HG03432 (cell line): ENCODE measurements around the gene GNG3.
A peak's percentile ranks its signal among the peaks of the same experiment; 100 is the strongest.

ENCODE experiments used
- ATAC-seq: cut with Tn5 transposase; IDR thresholded peaks from one replicate; pipeline ENCODE4 v1.9.1; 2021; ENCODE audit warnings: mild to moderate bottlenecking, moderate library complexity; ENCODE audit not compliant: unreplicated experiment

Gene GNG3

GRCh38 chr11:62753736-62754603 lies 46.5 kb downstream of the GNG3 start, which contains the start of gene ZBTB3:
TSS of gene ZBTB3 (minus strand) at chr11:62754160. CDS start at chr11:62753664, 496 bp downstream.
- peak; percentile 94 for ATAC-seq

DNA sequence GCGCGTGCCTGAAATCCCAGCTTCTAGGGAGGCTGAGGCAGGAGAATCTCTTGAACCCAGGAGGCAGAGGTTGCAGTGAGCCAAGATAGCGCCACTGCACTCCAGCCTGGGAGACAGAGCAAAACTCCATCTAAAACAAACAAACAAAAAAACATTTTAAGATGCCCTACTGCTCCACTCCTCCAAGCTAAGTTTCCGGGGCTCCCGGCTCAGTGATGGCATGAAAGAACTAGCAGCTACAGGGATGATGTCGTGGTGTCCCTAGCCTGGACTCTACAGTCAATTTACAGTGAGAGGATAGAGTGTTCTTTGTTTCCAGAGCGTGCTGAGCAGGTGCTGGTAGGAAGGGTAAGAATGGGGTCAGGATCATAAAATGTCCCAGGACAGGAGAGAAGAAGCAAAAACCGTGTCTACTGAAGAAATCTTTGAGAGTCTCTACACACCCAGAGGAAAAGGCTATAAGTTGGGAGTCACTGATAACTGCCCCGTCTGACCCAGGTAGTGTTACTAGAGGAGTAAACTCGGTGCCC lies 47.7 kb downstream of the GNG3 start:
- ATAC-seq, result no peak

GRCh38 chr11:62757846-62758788 lies 50.6 kb downstream of the GNG3 start:
- no peak for ATAC-seq
